ENCODE measurements around the gene CADM1.

Gene CADM1

GRCh38 chr11:115317277-115318185, 186.7 kb downstream of the CADM1 start:
- DNase-seq (ENCODE audit: low spot score), result no peak

DNA sequence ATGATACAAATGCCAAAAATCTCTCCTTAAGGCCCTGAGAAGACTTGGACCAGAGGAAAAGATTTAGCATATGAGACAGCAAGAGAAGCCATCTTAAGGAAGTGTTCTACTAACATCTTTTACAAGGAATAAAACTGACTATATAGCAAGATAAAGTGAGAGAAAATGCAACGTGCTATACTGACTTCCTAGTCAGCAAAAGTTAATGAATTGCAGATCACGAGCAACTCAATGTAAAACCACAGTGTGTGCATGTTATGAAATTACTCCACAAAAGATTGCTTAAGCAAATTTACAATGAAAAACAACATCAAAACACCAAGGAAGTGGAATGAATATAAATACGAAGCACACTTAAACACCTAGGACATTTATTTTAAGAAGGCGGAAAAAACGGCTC, 187.5 kb downstream of the CADM1 start:
- DNase-seq (ENCODE audit: low spot score), result no peak

- no peak for DNase-seq (ENCODE audit: low spot score)
Measured at GRCh38 chr11:115314330-115314920, 189.8 kb downstream of the CADM1 start.

DNA sequence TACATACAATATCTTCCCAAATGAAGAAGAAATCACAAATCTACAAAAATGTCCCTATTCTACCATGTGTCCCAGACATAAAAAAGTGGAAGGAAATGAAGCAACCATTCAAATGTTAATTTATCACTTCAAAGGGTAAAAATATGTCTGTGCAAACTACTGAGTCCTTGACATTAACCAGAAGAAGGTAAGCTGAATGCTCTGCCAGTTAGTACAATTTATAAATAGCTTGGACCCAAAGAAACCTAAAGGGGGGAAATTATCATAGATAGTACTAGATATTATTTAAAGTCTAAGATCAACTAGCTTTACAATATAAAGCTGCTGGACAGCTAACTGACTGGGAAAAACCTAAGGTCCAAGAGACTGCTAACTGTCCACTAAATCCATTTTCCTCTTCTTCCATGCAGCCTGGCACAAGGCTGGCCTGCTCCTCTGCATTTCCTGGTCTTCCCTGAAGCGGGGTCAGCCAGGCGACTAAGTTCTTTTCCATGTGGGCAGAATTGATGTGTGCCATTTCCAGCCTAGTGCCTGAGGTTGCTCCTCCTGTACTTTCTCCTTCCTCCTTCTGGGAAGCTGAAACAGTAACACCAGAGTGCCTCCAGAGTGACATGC, 190.9 kb downstream of the CADM1 start:
- DNase-seq (ENCODE audit: low spot score), result no peak

DNA sequence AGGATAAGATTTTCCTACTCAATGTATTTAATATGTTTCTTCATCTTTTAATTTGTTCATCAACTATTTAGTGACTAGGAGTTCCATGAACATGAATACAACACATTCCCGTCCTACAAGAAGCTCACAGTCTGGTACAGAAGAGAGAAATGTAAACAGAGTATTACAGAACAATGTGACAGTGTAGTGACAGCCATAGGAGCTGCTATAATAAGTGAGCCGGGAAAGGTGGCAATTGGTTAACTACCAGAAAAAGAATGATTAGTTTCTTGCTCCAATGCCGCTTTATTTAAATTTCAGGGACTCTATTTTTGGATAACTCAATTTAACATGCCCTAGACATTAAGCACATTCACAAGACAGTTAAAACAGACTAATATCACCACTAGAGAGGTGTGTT, 192.3 kb downstream of the CADM1 start:
- no peak for DNase-seq (ENCODE audit: low spot score)

GRCh38 chr11:115306689-115307088, 197.5 kb downstream of the CADM1 start:
- DNase-seq (ENCODE audit: low spot score), result no peak

DNA sequence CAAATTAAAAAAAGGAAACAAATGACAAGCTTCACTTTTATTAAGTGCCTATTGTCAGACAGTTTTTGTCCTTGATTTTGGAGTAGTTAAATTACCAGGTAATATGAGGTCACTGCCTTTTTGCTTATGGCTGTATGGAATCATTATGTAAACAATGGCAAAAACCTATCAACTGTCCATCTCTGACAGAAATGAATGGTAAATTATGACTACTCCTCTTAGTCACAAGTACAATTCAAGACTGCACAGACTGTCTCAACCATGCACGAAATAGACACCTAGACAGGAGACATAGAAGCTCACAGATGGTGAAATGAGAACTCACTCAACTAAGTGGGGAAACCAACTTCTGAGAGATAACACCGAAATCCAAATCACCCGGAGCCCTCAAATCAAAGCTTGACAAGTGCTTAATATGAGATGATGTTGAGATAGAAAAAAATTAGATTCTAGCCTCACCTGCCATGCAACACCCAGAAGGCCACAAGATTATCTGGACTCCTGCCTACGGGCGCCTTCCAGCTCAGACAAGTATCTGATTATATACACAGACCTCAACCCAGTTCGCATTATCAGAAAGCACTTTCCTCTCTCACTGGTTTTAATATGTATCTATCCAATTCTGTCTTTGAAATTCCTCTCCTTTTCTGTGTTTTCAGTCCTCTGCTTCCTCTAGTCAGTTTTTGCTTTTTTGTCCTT, 199.3 kb downstream of the CADM1 start:
- DNase-seq (ENCODE audit: low spot score), result no peak

GRCh38 chr11:115303929-115304531, 200.2 kb downstream of the CADM1 start:
- DNase-seq (ENCODE audit: low spot score), result no peak

DNA sequence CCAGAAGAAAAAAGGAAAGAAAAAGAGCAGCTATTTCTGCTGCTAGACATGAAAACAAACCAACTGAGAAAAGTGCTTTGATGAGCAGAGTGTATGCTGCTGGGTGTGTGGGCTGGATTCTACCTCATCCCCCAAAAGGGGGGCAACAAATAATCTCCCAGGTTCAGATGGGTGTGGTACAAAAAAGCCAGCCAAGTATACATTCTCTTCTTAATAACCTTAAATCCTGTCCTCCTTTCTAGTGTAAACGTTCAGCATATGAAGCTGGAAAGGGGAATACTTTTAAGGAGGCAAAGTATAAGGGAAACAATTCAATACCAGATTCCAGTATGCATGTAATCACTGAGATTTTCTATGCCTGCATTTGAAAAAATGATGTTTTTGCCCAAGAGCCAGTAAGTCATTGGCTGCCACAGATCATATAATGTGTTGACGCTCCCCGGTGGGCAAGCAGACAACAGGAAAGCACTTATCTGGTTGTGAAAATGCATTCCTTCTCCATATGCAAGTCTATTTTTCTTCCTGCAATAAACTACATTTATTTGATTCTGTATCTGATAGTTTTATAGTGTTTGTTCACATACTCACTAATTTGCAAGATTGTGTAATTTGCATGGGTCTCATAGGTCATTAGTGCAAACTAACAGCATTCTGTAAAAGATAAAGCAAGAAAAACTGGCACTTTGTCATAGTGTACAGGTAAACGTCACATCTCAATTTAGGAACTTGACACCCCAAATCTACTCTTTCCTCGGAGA, 201.1 kb downstream of the CADM1 start:
- no peak for DNase-seq (ENCODE audit: low spot score)

DNA sequence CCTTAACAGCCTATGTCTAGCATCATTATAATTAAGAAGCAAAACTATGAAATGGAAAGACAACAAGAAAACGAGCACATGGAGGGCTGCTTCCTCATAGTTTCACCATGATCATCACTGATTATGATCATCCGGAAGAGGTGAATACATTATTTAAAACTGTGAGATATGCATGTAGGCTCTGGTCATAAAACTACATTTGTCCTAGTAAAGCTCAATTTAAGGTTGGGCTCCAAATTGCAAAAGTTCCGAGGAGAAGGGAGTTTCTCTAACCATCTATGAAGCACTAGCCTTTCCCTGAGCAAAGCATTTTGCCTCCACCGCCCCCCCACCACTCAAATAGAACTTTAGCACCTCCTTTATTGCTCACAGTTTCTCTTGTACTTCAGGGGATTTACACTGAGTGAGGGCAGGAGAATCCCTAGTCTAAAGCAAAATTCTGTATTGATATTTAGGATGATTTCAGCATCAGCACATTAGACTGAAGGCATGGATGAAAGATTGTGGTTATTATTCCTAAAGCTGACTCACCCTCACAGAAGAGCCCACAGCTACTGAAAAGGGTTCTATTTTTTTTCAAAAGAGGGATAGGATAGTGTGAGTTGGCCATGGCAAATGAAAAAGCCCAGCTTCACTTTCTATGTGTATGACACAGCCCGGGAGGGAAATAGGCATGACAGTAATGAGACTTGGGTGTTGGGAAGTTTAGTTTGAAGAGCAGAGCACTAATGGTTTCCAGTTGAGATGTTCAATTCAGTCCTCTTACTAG, 203.4 kb downstream of the CADM1 start:
- DNase-seq (ENCODE audit: low spot score), result no peak

- no peak for DNase-seq (ENCODE audit: low spot score)
Measured at GRCh38 chr11:115298300-115299012, 205.8 kb downstream of the CADM1 start.

- DNase-seq (ENCODE audit: low spot score), result no peak
Measured at GRCh38 chr11:115297330-115297729, 206.9 kb downstream of the CADM1 start.

DNA sequence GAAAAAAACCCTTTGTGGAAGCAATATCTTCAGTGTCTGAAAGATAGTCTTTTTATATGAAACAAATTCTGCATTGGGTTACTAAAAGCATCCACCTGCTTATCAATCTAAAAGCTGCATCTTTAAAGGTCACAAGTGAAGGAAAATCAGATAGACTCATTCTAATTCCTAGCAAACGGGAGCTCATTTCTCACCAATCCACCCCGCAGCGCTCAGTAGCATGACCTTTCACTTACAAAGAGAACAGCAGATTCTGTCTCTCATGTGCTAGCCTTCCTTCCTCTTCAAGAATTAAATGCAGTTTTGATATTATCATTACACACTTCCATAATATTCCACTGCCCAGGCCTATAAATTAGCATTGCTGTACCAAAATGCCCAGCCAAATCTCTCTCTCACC, 212.9 kb downstream of the CADM1 start:
- no peak for DNase-seq (ENCODE audit: low spot score)

DNA sequence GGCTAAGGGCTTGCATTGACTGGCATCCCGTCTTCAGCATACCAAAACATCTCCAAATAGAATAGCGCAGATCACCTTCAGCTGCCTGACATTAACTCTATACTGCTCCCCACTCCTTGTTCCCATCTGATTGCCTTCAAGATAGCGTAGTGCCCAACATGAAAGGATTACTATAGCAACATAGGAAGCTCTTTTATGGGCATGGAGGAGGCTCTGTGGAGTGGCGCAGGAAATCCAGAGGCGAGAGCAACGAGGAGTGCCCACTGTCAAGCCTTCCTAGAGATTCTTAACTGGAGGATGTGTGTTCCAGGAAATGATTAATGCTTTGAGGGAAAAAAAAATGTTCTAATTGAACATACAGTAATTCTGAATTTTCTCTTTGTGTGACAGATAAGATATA, 213.3 kb downstream of the CADM1 start:
- no peak for DNase-seq (ENCODE audit: low spot score)

DNA sequence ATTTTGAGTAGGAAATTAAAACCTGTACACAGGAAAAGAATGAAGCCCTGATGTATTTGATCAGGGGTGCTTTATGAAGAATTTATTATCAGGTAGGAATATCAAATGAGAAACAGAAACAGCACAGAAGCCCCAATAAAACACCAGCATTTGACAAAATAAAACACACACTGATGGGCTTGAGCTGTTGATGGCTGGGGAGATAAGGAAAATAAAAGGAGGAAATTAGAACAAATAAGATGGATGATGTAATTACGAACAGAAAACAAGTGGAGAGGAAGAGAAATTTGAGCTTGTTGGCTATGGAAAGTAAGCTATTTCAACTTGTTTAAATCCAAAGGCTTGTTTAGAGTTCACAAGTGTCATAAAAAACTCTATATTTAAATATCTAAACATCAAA, 213.7 kb downstream of the CADM1 start:
- no peak for DNase-seq (ENCODE audit: low spot score)

DNA sequence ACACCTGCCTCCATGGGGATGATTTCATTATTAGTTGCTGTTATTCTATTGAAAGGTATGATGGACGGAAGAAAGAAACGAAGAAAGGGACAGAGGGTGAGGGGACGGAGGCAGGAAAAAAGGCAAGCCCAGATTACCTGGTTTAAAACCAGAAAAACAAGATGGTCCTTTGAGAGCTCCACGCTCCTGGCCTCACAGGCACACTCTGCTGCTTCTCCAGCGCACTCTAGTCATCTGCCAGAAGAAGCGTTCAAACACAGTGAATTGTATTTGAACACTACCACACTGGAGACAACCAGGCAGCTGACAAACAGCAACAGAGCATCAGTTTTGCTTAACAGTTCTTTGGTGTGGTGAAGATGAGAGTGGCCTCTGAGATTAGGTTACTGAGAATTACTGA, 216.9 kb downstream of the CADM1 start:
- DNase-seq (ENCODE audit: low spot score), result no peak

DNA sequence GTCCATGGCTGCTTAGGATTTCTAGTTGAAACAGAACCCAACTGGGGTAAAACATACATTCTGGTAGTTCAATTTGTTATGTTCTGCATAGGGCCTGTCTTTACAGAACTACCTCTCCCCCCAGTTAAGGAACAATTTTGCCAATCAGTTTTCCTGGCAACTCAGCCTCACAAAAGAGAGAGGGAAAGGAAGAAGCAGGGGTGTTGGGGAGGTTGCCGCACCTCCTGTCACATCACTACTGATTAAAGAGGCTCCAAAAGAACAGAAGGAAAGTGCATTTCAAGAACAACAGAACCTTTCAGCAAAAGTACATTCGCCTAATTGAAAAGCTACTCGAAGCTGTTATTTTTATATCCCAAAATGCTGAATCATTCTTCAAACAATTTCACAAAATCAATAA, 217.6 kb downstream of the CADM1 start:
- DNase-seq (ENCODE audit: low spot score), result no peak

GRCh38 chr11:115284773-115285172, 219.4 kb downstream of the CADM1 start:
- no peak for DNase-seq (ENCODE audit: low spot score)

DNA sequence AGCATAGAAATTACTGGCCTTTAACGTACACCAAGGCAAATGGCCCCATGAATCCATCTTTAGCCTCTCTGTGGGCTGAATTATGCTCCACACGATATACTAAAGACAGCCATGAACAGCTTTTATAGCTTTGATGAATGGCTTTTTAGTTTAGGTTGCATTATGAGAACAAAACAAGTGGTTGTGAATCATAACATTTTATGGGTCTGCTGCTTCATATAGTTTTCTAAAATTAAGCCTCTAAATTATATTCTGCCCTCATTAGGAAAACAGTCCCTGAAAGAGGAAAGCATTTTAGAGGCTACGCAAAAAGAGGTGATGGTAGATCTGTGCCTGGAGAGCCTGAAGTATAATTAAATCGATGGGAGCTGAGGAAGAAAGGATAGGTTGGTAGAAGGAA, 221.3 kb downstream of the CADM1 start:
- DNase-seq (ENCODE audit: low spot score), result no peak

- no peak for DNase-seq (ENCODE audit: low spot score)
Measured at GRCh38 chr11:115280775-115281174, 223.4 kb downstream of the CADM1 start.
